Upper lobe of left lung (tissue), 6 donors: Measurements from ENCODE around the gene KRT76. TPM values are rescaled to one million over a fixed set of nuclear protein-coding genes. Genes with fewer than 3 reads are reported as not detected.

ENCODE experiments used
- ATAC-seq, 2 donors: fragments of 200-7000 bp; cut with Tn5 transposase; one replicate each; pipeline ENCODE4 v1.9.1; 2022; ENCODE audit warnings: mild to moderate bottlenecking in 2 of 2, moderate library complexity in 2 of 2; ENCODE audit not compliant: low FRiP score in 2 of 2
- DNase-seq, 2 donors: peaks; one replicate each; pipeline ENCODE4 v3.0.0-alpha.2; 2019 to 2020
- H3K27ac ChIP-seq, 4 donors: fragments of 200-600 bp; sonication (generic); one replicate each; pipeline ENCODE4 v1.5.1; 2016 to 2019
- H3K27me3 ChIP-seq, 4 donors: fragments of 200-600 bp; sonication (generic); one replicate each; pipeline ENCODE4 v1.5.1; 2017 to 2019
- H3K36me3 ChIP-seq, 4 donors: fragments of 200-600 bp; sonication (generic); one replicate each; pipeline ENCODE4 v1.5.1; 2016 to 2019
- H3K4me1 ChIP-seq, 4 donors: fragments of 200-600 bp; sonication (generic); one replicate each; pipeline ENCODE4 v1.5.1; 2018 to 2019
- H3K4me3 ChIP-seq, 4 donors: fragments of 200-600 bp; sonication (generic); one replicate each; pipeline ENCODE4 v1.5.1; 2017 to 2019; ENCODE audit warnings: mild to moderate bottlenecking in 2 of 4, moderate library complexity in 1 of 4
- H3K9me3 ChIP-seq, 4 donors: fragments of 200-600 bp; sonication (generic); one replicate each; pipeline ENCODE4 v1.5.1; 2018 to 2019
- CTCF ChIP-seq, 6 experiments: fragments of 450-650 bp in 4 of 6; fragments of 200-600 bp in 2 of 6; sonication (generic) in 2 of 6; IDR thresholded peaks; one replicate each; pipeline ENCODE4 v1.5.1; 2016 to 2019; ENCODE audit warnings: antibody characterized with exemption in 6 of 6
- EP300 ChIP-seq, 4 donors: sonication (generic); formaldehyde crosslinking; IDR thresholded peaks; one replicate each; pipeline ENCODE4 v1.5.1; 2017; ENCODE audit warnings: antibody characterized with exemption in 4 of 4, control low read depth in 2 of 4
- POLR2A ChIP-seq, 4 donors: fragments of 450-650 bp; IDR thresholded peaks; one replicate each; pipeline ENCODE4 v1.5.1; 2016 to 2017; ENCODE audit warnings: antibody characterized with exemption in 4 of 4, mild to moderate bottlenecking in 2 of 4
- POLR2AphosphoS5 ChIP-seq, 2 donors: sonication (generic); formaldehyde crosslinking; IDR thresholded peaks; one replicate each; pipeline ENCODE4 v1.5.1; 2017; ENCODE audit warnings: antibody characterized with exemption in 2 of 2
- WGBS, 2 donors: methylation state at CpG; one replicate each; pipeline ENCODE4 v1.1.5; 2017 to 2018; 5-methylcytosine and 5-hydroxymethylcytosine counted together
- total RNA-seq, 6 donors: library from RNA; depleted of rRNA in 4 of 6; stranded (reverse); fragments of >200 nt in 4 of 6; gene quantifications; one replicate each; pipeline versions ENCODE4 v1.1.0 to v1.2.1, GENCODE V29; 2016 to 2021
- donor health status: DM: no; HTN: no; CAD: no; lungs with moderate emphysema.
- donor health status: DM: no; HTN: yes; CAD: no; lungs with severe emphysema.

Gene KRT76
- total RNA-seq, 6 donors from 2014 or later: not detected

GRCh38 chr12:52792185-52793029 is 15.3 kb upstream of the KRT76 start:
- ATAC-seq (no peak), DNase-seq (no peak)
- H3K27me3 ChIP-seq: peaks cover 0 to 24% (median 2%) of the 10 kb centered on the region in 4 donors
- H3K27ac ChIP-seq: no peak overlapping the region
- no peaks in the 10 kb centered on the region for H3K9me3 ChIP-seq
- H3K4me1 ChIP-seq: peaks cover 2 to 13% (median 6%) of the 10 kb centered on the region in 4 donors
- TF ChIP-seq CTCF (IDR thresholded peaks at IDR 0.05): no peak
- no peak for TF ChIP-seq POLR2A (IDR thresholded peaks at IDR 0.05)
- no peak for TF ChIP-seq EP300 (IDR thresholded peaks at IDR 0.05)
- no peak for TF ChIP-seq POLR2AphosphoS5 (IDR thresholded peaks at IDR 0.05)
- no peaks in the 10 kb centered on the region for H3K36me3 ChIP-seq
- no peak overlapping the region for H3K4me3 ChIP-seq
- 79 to 90% methylated on average over 5 to 10 of the region's 10 CpGs for WGBS, 2 donors

- 87 to 92% methylated on average over 7 to 12 of the region's 12 CpGs for WGBS, 2 donors
- Histone ChIP-seq H3K36me3 (no peaks in the 10 kb centered on the region), H3K4me3 (no peak overlapping the region), H3K4me1 (peaks cover 2 to 20% (median 9%) of the 10 kb centered on the region in 4 donors), H3K27me3 (peaks cover 0 to 24% (median 2%) of the 10 kb centered on the region in 4 donors), H3K27ac (no peak overlapping the region), H3K9me3 (no peaks in the 10 kb centered on the region)
- TF ChIP-seq CTCF (IDR thresholded peaks at IDR 0.05) (no peak), POLR2A (IDR thresholded peaks at IDR 0.05) (no peak), EP300 (IDR thresholded peaks at IDR 0.05) (no peak), POLR2AphosphoS5 (IDR thresholded peaks at IDR 0.05) (no peak)
- ATAC-seq: no peak
- no peak for DNase-seq
These were observed 14.4 kb upstream of the KRT76 start for GRCh38 chr12:52791271-52792184.

GRCh38 chr12:52790427-52791270 is 13.5 kb upstream of the KRT76 start:
- H3K27me3 ChIP-seq: peaks cover 0 to 24% (median 2%) of the 10 kb centered on the region in 4 donors
- H3K4me3 ChIP-seq: no peak overlapping the region
- H3K36me3 ChIP-seq: no peaks in the 10 kb centered on the region
- DNase-seq (no peak), ATAC-seq (no peak)
- no peak overlapping the region for H3K27ac ChIP-seq
- H3K4me1 ChIP-seq: peaks cover 2 to 20% (median 9%) of the 10 kb centered on the region in 4 donors
- no peak for TF ChIP-seq EP300 (IDR thresholded peaks at IDR 0.05)
- TF ChIP-seq POLR2A (IDR thresholded peaks at IDR 0.05): no peak
- no peak for TF ChIP-seq POLR2AphosphoS5 (IDR thresholded peaks at IDR 0.05)
- no peak for TF ChIP-seq CTCF (IDR thresholded peaks at IDR 0.05)
- WGBS, 2 donors: 64 to 82% methylated on average over 12 to 19 of the region's 19 CpGs
- no peaks in the 10 kb centered on the region for H3K9me3 ChIP-seq

- H3K36me3 ChIP-seq: no peaks in the 10 kb centered on the region
- TF ChIP-seq EP300 (IDR thresholded peaks at IDR 0.05) (no peak), CTCF (IDR thresholded peaks at IDR 0.05) (no peak), POLR2AphosphoS5 (IDR thresholded peaks at IDR 0.05) (no peak), POLR2A (IDR thresholded peaks at IDR 0.05) (no peak)
- peak in 1 of 2 donors; percentile 84 for DNase-seq
- H3K4me3 ChIP-seq: no peak overlapping the region
- peaks cover 0 to 24% (median 2%) of the 10 kb centered on the region in 4 donors for H3K27me3 ChIP-seq
- 19 to 59% methylated on average over 17 to 46 of the region's 50 CpGs for WGBS, 2 donors
- no peak overlapping the region for H3K27ac ChIP-seq
- H3K9me3 ChIP-seq: no peaks in the 10 kb centered on the region
- peaks cover 2 to 20% (median 9%) of the 10 kb centered on the region in 4 donors for H3K4me1 ChIP-seq
- ATAC-seq: no peak
These were observed 12.7 kb upstream of the KRT76 start for GRCh38 chr12:52789637-52790426.
